ENCODE results near the gene RIPK4. TPM values are rescaled to one million over a fixed set of nuclear protein-coding genes. Genes with fewer than 3 reads are reported as not detected.

RIPK4 gene
- total and polyA plus RNA-seq, 3 donors from 2014 or later = 3.9 to 10.2 (median 5.9) TPM

DNA sequence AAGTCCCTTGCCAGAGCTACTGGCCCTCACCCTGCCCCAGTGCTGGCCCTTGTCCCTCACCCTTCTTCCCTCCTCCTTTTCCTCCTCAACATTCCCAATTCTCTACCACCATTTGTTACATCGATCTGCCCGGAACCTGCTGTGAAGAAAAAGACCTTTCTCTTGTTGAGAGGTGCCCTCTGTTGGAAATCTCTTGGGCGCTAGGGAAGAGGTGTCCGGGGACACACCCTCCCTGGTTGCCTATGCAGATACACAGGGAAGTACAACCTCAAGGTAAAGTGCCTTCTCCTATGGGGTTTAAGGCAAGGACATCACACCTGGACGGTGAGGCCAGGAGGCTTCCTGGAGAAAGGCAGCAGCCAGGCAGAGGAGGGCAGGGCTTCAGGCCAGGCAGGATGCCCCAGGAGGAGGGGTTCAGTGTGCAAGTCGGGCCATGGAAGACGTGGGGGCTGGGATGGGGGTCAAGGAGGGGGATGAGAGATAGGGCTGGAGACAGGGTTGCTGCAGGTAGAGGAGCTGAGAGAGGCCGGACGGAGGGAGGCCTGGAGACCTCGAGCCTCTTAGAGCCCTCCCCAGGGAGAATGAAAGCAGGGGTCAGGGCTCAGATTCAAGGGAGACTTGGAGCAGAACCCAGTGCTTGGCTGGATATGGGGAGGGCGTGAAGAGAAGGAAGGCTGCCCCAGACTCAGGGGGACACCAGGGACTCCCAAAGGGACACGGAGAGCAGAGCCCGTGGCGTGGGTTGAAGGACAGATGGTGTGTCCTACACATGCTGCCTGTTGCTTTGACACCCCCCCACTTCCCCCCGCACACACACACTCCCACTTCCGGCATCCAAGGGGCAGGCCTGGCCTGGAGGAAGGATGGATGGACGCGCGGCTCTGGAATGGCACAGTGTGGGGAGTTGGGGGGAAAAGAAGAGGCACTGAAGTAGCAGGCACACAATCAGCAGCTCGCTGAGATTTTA, 44.5 kb downstream of the RIPK4 start:
- no peaks in the 10 kb centered on the region for H3K4me1 ChIP-seq
- 87% methylated on average over 20 of the region's 20 CpGs for WGBS, 2 donors
- no peak for TF ChIP-seq POLR2A (IDR thresholded peaks at IDR 0.05)
- TF ChIP-seq, protein P1, sequence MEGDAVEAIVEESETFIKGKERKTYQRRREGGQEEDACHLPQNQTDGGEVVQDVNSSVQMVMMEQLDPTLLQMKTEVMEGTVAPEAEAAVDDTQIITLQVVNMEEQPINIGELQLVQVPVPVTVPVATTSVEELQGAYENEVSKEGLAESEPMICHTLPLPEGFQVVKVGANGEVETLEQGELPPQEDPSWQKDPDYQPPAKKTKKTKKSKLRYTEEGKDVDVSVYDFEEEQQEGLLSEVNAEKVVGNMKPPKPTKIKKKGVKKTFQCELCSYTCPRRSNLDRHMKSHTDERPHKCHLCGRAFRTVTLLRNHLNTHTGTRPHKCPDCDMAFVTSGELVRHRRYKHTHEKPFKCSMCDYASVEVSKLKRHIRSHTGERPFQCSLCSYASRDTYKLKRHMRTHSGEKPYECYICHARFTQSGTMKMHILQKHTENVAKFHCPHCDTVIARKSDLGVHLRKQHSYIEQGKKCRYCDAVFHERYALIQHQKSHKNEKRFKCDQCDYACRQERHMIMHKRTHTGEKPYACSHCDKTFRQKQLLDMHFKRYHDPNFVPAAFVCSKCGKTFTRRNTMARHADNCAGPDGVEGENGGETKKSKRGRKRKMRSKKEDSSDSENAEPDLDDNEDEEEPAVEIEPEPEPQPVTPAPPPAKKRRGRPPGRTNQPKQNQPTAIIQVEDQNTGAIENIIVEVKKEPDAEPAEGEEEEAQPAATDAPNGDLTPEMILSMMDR (IDR thresholded peaks at IDR 0.05) = no peak
- no peaks in the 10 kb centered on the region for H3K9me3 ChIP-seq
- intact Hi-C loops (cut with DNase I; ENCODE audit: low total_unique reads) = no loop called here
- no peaks in the 10 kb centered on the region for H3K36me3 ChIP-seq (ENCODE audit: low read depth, missing control alignments)
- H3K4me3 ChIP-seq = no peak overlapping the region
- no peak for DNase-seq
- H3K27me3 ChIP-seq = no peaks in the 10 kb centered on the region
- no peak overlapping the region for H3K27ac ChIP-seq

GRCh38 chr21:41720250-41720649, 46.6 kb downstream of the RIPK4 start:
- Histone ChIP-seq H3K36me3 (ENCODE audit: low read depth, missing control alignments) (no peaks in the 10 kb centered on the region), H3K27me3 (no peaks in the 10 kb centered on the region), H3K4me1 (no peaks in the 10 kb centered on the region), H3K27ac (no peak overlapping the region), H3K9me3 (no peaks in the 10 kb centered on the region), H3K4me3 (no peak overlapping the region)
- 90 to 93% methylated on average over 2 of the region's 2 CpGs for WGBS, 2 donors
- no peak for DNase-seq
- intact Hi-C loops (cut with DNase I; ENCODE audit: low total_unique reads) = no loop called here
- TF ChIP-seq POLR2A (IDR thresholded peaks at IDR 0.05) = no peak
- TF ChIP-seq, protein P1 (IDR thresholded peaks at IDR 0.05) = no peak

DNA sequence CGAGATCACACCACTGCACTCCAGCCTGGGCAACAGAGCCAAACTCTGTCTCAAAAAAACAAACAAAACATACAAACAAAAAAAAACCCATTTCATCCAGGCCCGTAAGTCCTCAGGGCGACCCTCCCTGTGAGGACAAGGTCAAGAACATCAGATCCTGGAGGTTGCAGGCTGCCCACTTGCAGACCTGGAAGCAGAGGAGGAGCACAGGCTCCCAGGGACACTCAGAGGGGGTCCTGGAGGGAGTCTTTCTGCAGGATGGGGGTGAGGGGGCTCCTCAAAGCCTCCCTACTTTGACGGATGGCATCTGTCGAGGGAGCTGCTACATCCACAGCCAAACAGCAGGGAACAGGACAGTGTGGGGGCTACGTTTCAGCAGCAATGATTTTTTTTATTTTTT, 47.2 kb downstream of the RIPK4 start:
- TF ChIP-seq, protein P1 (IDR thresholded peaks at IDR 0.05) = no peak

GRCh38 chr21:41717573-41718330, 49.1 kb downstream of the RIPK4 start:
- no peaks in the 10 kb centered on the region for H3K4me1 ChIP-seq
- DNase-seq = no peak
- no peak overlapping the region for H3K27ac ChIP-seq
- H3K4me3 ChIP-seq = no peak overlapping the region
- intact Hi-C loops (cut with DNase I; ENCODE audit: low total_unique reads) = no loop called here
- H3K9me3 ChIP-seq = no peaks in the 10 kb centered on the region
- H3K27me3 ChIP-seq = no peaks in the 10 kb centered on the region
- 83 to 90% methylated on average over 15 of the region's 15 CpGs for WGBS, 2 donors
- no peaks in the 10 kb centered on the region for H3K36me3 ChIP-seq (ENCODE audit: low read depth, missing control alignments)
- TF ChIP-seq, protein P1 (IDR thresholded peaks at IDR 0.05) = no peak

More for the DNA sequence above, 47.2 kb downstream of the RIPK4 start:
- DNase-seq = no peak
- WGBS, 2 donors = 63 to 72% methylated on average over 5 to 6 of the region's 6 CpGs
- Histone ChIP-seq H3K9me3 (no peaks in the 10 kb centered on the region), H3K27me3 (no peaks in the 10 kb centered on the region), H3K4me3 (no peak overlapping the region), H3K27ac (no peak overlapping the region), H3K36me3 (ENCODE audit: low read depth, missing control alignments) (no peaks in the 10 kb centered on the region), H3K4me1 (no peaks in the 10 kb centered on the region)
- intact Hi-C loops (cut with DNase I; ENCODE audit: low total_unique reads) = no loop called here

Data from testis (tissue), 3 donors.